ENCODE data around the gene ZNF771.
A peak's percentile ranks its signal among the peaks of the same experiment; 100 is the strongest.

ZNF771 gene

DNA sequence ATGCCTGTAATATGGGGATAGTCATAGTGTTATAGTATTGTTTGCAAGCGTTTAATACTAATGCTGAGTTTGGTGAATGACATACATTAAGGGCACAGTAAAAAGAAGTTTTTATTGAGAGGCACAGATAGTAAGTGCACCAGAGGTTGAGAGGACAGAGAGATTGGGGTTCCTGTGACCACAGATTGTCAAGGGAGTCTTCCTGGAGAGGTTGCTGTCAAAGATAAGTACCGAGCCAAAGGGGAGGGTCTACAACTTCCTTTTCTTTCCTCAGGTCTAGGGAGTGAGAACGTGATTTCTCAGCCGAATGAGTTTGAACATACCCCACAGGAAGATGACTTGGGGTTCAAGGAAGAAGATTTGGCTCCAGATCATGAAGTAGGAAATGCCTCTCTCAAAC, 10.3 kb upstream of the ZNF771 start:
- TF ChIP-seq, protein P1, sequence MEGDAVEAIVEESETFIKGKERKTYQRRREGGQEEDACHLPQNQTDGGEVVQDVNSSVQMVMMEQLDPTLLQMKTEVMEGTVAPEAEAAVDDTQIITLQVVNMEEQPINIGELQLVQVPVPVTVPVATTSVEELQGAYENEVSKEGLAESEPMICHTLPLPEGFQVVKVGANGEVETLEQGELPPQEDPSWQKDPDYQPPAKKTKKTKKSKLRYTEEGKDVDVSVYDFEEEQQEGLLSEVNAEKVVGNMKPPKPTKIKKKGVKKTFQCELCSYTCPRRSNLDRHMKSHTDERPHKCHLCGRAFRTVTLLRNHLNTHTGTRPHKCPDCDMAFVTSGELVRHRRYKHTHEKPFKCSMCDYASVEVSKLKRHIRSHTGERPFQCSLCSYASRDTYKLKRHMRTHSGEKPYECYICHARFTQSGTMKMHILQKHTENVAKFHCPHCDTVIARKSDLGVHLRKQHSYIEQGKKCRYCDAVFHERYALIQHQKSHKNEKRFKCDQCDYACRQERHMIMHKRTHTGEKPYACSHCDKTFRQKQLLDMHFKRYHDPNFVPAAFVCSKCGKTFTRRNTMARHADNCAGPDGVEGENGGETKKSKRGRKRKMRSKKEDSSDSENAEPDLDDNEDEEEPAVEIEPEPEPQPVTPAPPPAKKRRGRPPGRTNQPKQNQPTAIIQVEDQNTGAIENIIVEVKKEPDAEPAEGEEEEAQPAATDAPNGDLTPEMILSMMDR (conservative IDR thresholded peaks at IDR 0.05; ENCODE audit: low read depth, low read length): no peak
- H4K20me1 ChIP-seq (ENCODE audit: insufficient read depth): no peaks in the 10 kb centered on the region
- H3K4me2 ChIP-seq: peak overlapping the region; percentile 93; the same call in 1 of the 2 replicates
- no peaks in the 10 kb centered on the region for H3K27me3 ChIP-seq (ENCODE audit: insufficient read depth, low read depth)
- 0 out of 2 replicates have a peak, but pooled peaks cover 3% of the 10 kb centered on the region for H3K36me3 ChIP-seq (ENCODE audit: insufficient read depth)
- H3K79me2 ChIP-seq (ENCODE audit: insufficient read depth, low read depth): peaks cover 13% of the 10 kb centered on the region; the same call in 1 of the 2 replicates
- H3K4me3 ChIP-seq (IDR thresholded peaks at IDR 0.05; ENCODE audit: insufficient read depth, low read depth, low read length): no peak overlapping the region
- no peak overlapping the region for H2AFZ ChIP-seq (ENCODE audit: low read depth)
- no peak overlapping the region for H3K9ac ChIP-seq
- no peak overlapping the region for H3K27ac ChIP-seq
- H3K4me1 ChIP-seq (ENCODE audit: low read depth, poor library complexity, severe bottlenecking): peaks cover 14% of the 10 kb centered on the region

DNA sequence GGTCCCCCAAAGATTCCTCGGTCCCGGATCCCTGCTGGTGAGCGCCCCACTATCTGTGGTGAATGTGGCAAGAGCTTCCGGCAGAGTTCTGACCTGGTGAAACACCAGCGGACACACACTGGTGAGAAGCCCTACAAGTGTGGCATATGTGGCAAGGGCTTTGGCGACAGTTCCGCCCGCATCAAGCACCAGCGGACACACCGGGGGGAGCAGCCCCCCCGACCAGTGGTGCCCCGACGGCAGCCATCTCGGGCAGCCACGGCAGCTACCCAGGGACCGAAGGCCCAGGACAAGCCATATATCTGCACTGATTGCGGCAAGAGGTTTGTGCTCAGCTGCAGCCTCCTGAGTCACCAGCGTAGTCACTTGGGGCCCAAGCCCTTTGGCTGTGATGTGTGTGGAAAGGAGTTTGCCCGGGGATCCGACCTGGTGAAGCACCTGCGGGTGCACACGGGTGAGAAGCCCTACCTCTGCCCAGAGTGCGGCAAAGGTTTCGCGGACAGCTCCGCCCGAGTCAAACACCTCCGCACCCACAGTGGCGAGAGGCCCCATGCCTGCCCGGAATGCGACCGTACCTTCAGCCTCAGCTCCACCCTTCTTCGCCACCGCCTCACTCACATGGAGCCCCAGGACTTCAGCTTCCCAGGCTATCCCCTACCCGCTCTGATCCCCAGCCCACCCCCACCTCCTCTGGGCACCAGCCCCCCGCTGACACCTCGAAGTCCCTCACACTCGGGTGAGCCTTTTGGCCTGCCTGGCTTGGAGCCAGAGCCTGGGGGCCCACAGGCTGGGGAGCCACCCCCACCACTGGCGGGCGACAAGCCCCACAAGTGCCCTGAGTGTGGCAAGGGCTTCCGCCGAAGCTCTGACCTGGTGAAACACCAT, 9.4 kb upstream of the ZNF771 start:
- H3K79me2 ChIP-seq (ENCODE audit: insufficient read depth, low read depth): peaks cover 13% of the 10 kb centered on the region; the same call in 1 of the 2 replicates
- H3K4me2 ChIP-seq: no peak overlapping the region
- H3K27me3 ChIP-seq (ENCODE audit: insufficient read depth, low read depth): no peaks in the 10 kb centered on the region
- no peaks in the 10 kb centered on the region for H4K20me1 ChIP-seq (ENCODE audit: insufficient read depth)
- no peak overlapping the region for H3K27ac ChIP-seq
- no peak overlapping the region for H3K9ac ChIP-seq
- H2AFZ ChIP-seq (ENCODE audit: low read depth): no peak overlapping the region
- 0 out of 2 replicates have a peak, but pooled peaks cover 3% of the 10 kb centered on the region for H3K36me3 ChIP-seq (ENCODE audit: insufficient read depth)
- TF ChIP-seq, protein P1 (conservative IDR thresholded peaks at IDR 0.05; ENCODE audit: low read depth, low read length): no peak
- peaks cover 14% of the 10 kb centered on the region for H3K4me1 ChIP-seq (ENCODE audit: low read depth, poor library complexity, severe bottlenecking)
- H3K4me3 ChIP-seq (IDR thresholded peaks at IDR 0.05; ENCODE audit: insufficient read depth, low read depth, low read length): no peak overlapping the region

- H3K27me3 ChIP-seq (ENCODE audit: insufficient read depth, low read depth): no peaks in the 10 kb centered on the region
- H3K4me1 ChIP-seq (ENCODE audit: low read depth, poor library complexity, severe bottlenecking): peaks cover 14% of the 10 kb centered on the region
- no peaks in the 10 kb centered on the region for H4K20me1 ChIP-seq (ENCODE audit: insufficient read depth)
- peaks cover 13% of the 10 kb centered on the region; the same call in 1 of the 2 replicates for H3K79me2 ChIP-seq (ENCODE audit: insufficient read depth, low read depth)
- no peak overlapping the region for H2AFZ ChIP-seq (ENCODE audit: low read depth)
- TF ChIP-seq, protein P1 (conservative IDR thresholded peaks at IDR 0.05; ENCODE audit: low read depth, low read length): no peak
- no peak overlapping the region for H3K9ac ChIP-seq
- H3K4me3 ChIP-seq (IDR thresholded peaks at IDR 0.05; ENCODE audit: insufficient read depth, low read depth, low read length): no peak overlapping the region
- no peak overlapping the region for H3K27ac ChIP-seq
- H3K36me3 ChIP-seq (ENCODE audit: insufficient read depth): 0 out of 2 replicates have a peak, but pooled peaks cover 3% of the 10 kb centered on the region
- H3K4me2 ChIP-seq: no peak overlapping the region
Observed at GRCh38 chr16:30398661-30399434, 8.6 kb upstream of the ZNF771 start.

DNA sequence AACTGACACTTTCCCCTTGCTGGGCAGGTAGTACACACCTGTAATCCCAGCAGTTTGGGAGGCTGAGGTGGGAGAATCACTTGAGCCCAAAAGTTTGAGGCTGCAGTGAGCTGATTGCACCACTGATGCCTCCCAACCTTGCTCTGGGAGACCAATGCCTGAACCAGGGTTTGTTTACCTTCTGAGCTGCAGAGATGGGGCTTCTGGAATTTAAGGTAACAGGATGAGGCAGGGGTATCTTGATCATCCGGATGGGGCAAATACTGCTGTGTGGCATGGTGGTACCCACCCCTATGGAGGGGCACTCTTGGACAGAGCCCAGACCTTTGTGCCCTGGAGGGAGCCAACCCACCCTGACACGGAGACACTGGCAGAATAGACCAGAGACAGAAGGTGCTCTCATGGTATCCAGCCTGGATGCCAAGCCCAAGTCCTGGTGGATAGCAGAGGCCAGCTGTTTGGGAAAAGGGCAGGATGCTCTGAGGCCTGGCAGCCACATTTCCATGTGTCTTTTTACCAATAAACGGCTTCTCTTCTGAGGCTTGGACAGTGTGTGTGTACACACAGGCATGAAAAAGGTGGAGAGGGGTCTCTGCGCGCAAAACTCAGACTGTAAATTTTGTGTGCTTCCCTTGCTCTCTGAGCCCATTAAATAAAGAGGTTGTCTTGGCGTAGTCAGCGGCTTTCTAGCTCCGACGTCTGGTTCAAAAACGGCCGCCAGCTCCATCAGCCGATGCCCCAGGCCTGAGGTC, 7.8 kb upstream of the ZNF771 start:
- Histone ChIP-seq H4K20me1 (ENCODE audit: insufficient read depth) (no peaks in the 10 kb centered on the region), H3K27me3 (ENCODE audit: insufficient read depth, low read depth) (no peaks in the 10 kb centered on the region), H3K27ac (no peak overlapping the region), H3K9ac (no peak overlapping the region), H2AFZ (ENCODE audit: low read depth) (no peak overlapping the region), H3K4me3 (IDR thresholded peaks at IDR 0.05; ENCODE audit: insufficient read depth, low read depth, low read length) (no peak overlapping the region), H3K4me2 (no peak overlapping the region), H3K79me2 (ENCODE audit: insufficient read depth, low read depth) (peaks cover 13% of the 10 kb centered on the region; the same call in 1 of the 2 replicates), H3K36me3 (ENCODE audit: insufficient read depth) (0 out of 2 replicates have a peak, but pooled peaks cover 3% of the 10 kb centered on the region), H3K4me1 (ENCODE audit: low read depth, poor library complexity, severe bottlenecking) (peaks cover 11% of the 10 kb centered on the region)
- TF ChIP-seq, protein P1 (conservative IDR thresholded peaks at IDR 0.05; ENCODE audit: low read depth, low read length): no peak

All from KMS-11 (cell line).